Body of pancreas (tissue), 4 donors: Measurements from ENCODE around the gene GNG12. TPM values are rescaled to one million over a fixed set of nuclear protein-coding genes. Genes with fewer than 3 reads are reported as not detected.

Experiments used
- ATAC-seq: fragments of 150-250 bp; one replicate; pipeline ENCODE4 v1.9.1; 2016
- DNase-seq, 4 donors: peaks; one replicate each; pipeline ENCODE4 v3.0.0-alpha.2; 2019
- H3K27ac ChIP-seq, 4 donors: fragments of 200-600 bp; sonication (generic); 1 replicate in 3 of 4; 2 replicates in 1 of 4; pipeline versions ENCODE4 v1.5.1 to v1.6.1; 2016 to 2019; ENCODE audit warnings: mild to moderate bottlenecking in 1 of 4, mixed read lengths in 1 of 4, moderate library complexity in 1 of 4
- H3K27me3 ChIP-seq, 2 donors: fragments of 200-600 bp; sonication (generic); one replicate each; pipeline ENCODE4 v1.6.0; 2016; ENCODE audit warnings: mild to moderate bottlenecking in 1 of 2
- H3K36me3 ChIP-seq, 2 donors: fragments of 200-600 bp; sonication (generic); replicated peaks in 1 of 2; 2 replicates each; pipeline ENCODE4 v1.5.1; 2016; ENCODE audit warnings: low read depth in 2 of 2; ENCODE audit not compliant: insufficient read depth in 1 of 2
- H3K4me1 ChIP-seq: fragments of 200-600 bp; sonication (generic); one replicate; pipeline ENCODE4 v1.6.0; 2016
- H3K4me3 ChIP-seq, 2 donors: fragments of 200-600 bp; sonication (generic); 1 replicate in 1 of 2; 2 replicates in 1 of 2; pipeline ENCODE4 v1.5.1; 2016 to 2019
- H3K9me3 ChIP-seq, 3 donors: fragments of 200-600 bp; sonication (generic); 1 replicate in 2 of 3; 2 replicates in 1 of 3; pipeline ENCODE4 v1.5.1; 2016
- CTCF ChIP-seq, 7 experiments: fragments of 450-650 bp in 4 of 7; fragments of 200-600 bp in 3 of 7; sonication (generic) in 3 of 7; IDR thresholded peaks; one replicate each; pipeline ENCODE4 v1.5.1; 2016 to 2019; ENCODE audit warnings: antibody characterized with exemption in 7 of 7
- POLR2A ChIP-seq, 3 donors: fragments of 450-650 bp; IDR thresholded peaks; one replicate each; pipeline ENCODE4 v1.6.1; 2016; ENCODE audit warnings: antibody characterized with exemption in 3 of 3, mild to moderate bottlenecking in 2 of 3
- WGBS, 2 donors: methylation state at CpG; one replicate each; pipeline ENCODE4 v1.1.5; 2017; 5-methylcytosine and 5-hydroxymethylcytosine counted together
- intact Hi-C: fragments of 100-400 bp; cut with DNase I; formaldehyde crosslinking; loops from one replicate; pipeline ENCODE4 v1.15.1; 2023
- total RNA-seq, 2 donors: library from RNA; depleted of rRNA; stranded (reverse); fragments of >200 nt; gene quantifications; one replicate each; pipeline ENCODE4 v1.1.0, GENCODE V29; 2016

GNG12 gene
- total RNA-seq, 2 donors from 2014 or later, result 26.4 to 42.3 TPM

- no peaks in the 10 kb centered on the region for H3K36me3 ChIP-seq
- peaks cover 6% of the 10 kb centered on the region for H3K4me1 ChIP-seq
- H3K9me3 ChIP-seq, result no peaks in the 10 kb centered on the region
- DNase-seq (no peak), ATAC-seq (no peak)
- intact Hi-C loops, result loop anchor here (5.0 kb wide), 1 partner anchor 261 kb away; no protein-coding TSS in a partner anchor
- no peak for TF ChIP-seq POLR2A (IDR thresholded peaks at IDR 0.05)
- no peak for TF ChIP-seq CTCF (IDR thresholded peaks at IDR 0.05)
- H3K27ac ChIP-seq, result no peak overlapping the region
- H3K4me3 ChIP-seq, result no peak overlapping the region
- no peaks in the 10 kb centered on the region for H3K27me3 ChIP-seq
- WGBS, 2 donors, result 77 to 80% methylated on average over 6 of the region's 6 CpGs
Measured at GRCh38 chr1:67851800-67852199, 18.5 kb upstream of the GNG12 start.

- 57 to 64% methylated on average over 1 of the region's 1 CpG for WGBS, 2 donors
- intact Hi-C loops, result loop anchor here (5.0 kb wide), 1 partner anchor 262 kb away; no protein-coding TSS in a partner anchor
- TF ChIP-seq POLR2A (IDR thresholded peaks at IDR 0.05) (no peak), CTCF (IDR thresholded peaks at IDR 0.05) (no peak)
Measured at GRCh38 chr1:67850611-67851075, 17.4 kb upstream of the GNG12 start.

GRCh38 chr1:67850151-67850551 lies 16.9 kb upstream of the GNG12 start:
- ATAC-seq, result peak; percentile 63
- Histone ChIP-seq H3K4me3 (no peak overlapping the region), H3K4me1 (peaks cover 6% of the 10 kb centered on the region), H3K36me3 (no peaks in the 10 kb centered on the region), H3K9me3 (no peaks in the 10 kb centered on the region), H3K27me3 (no peaks in the 10 kb centered on the region), H3K27ac (peak overlapping the region in 1 of 4 donors; percentile 40)
- DNase-seq, result peak; percentile 19 to 28 (median 22)
- TF ChIP-seq POLR2A (IDR thresholded peaks at IDR 0.05) (no peak), CTCF (IDR thresholded peaks at IDR 0.05) (peak; percentile 20 to 67 (median 56))
- intact Hi-C loops, result loop anchor here (5.0 kb wide), 1 partner anchor 262 kb away; no protein-coding TSS in a partner anchor

More at GRCh38 chr1:67850611-67851075, 17.4 kb upstream of the GNG12 start:
- DNase-seq (peak; percentile 76 to 93 (median 88)), ATAC-seq (peak; percentile 84)
- no peak overlapping the region for H3K4me3 ChIP-seq
- H3K9me3 ChIP-seq, result no peaks in the 10 kb centered on the region
- H3K27ac ChIP-seq, result peak overlapping the region in 1 of 4 donors; percentile 40
- no peaks in the 10 kb centered on the region for H3K27me3 ChIP-seq
- H3K4me1 ChIP-seq, result peaks cover 6% of the 10 kb centered on the region
- H3K36me3 ChIP-seq, result no peaks in the 10 kb centered on the region

- ATAC-seq (no peak), DNase-seq (no peak)
- no peaks in the 10 kb centered on the region for H3K36me3 ChIP-seq
- intact Hi-C loops, result no loop called here
- H3K27ac ChIP-seq, result no peak overlapping the region
- no peak for TF ChIP-seq POLR2A (IDR thresholded peaks at IDR 0.05)
- TF ChIP-seq CTCF (IDR thresholded peaks at IDR 0.05), result no peak
- WGBS, 2 donors, result 72 to 73% methylated on average over 2 of the region's 2 CpGs
- peaks cover 6% of the 10 kb centered on the region for H3K4me1 ChIP-seq
- H3K9me3 ChIP-seq, result no peaks in the 10 kb centered on the region
- no peaks in the 10 kb centered on the region for H3K27me3 ChIP-seq
- no peak overlapping the region for H3K4me3 ChIP-seq
Measured at GRCh38 chr1:67847466-67847865, 14.2 kb upstream of the GNG12 start.

- TF ChIP-seq POLR2A (IDR thresholded peaks at IDR 0.05), result no peak
- TF ChIP-seq CTCF (IDR thresholded peaks at IDR 0.05), result no peak
- H3K27me3 ChIP-seq, result no peaks in the 10 kb centered on the region
- WGBS, 2 donors, result 83 to 93% methylated on average over 1 of the region's 1 CpG
- ATAC-seq (no peak), DNase-seq (no peak)
- H3K9me3 ChIP-seq, result no peaks in the 10 kb centered on the region
- H3K4me1 ChIP-seq, result peaks cover 6% of the 10 kb centered on the region
- no peaks in the 10 kb centered on the region for H3K36me3 ChIP-seq
- no peak overlapping the region for H3K27ac ChIP-seq
- intact Hi-C loops, result no loop called here
- no peak overlapping the region for H3K4me3 ChIP-seq
Measured at GRCh38 chr1:67846538-67846937, 13.3 kb upstream of the GNG12 start.
